ENCODE data around the gene CA12.
"Not testable (repeated sequence)": the region's sequence is repeated elsewhere in the genome, so short reads cannot be mapped to it uniquely, and the experiment has no call there.

The CA12 gene

DNA sequence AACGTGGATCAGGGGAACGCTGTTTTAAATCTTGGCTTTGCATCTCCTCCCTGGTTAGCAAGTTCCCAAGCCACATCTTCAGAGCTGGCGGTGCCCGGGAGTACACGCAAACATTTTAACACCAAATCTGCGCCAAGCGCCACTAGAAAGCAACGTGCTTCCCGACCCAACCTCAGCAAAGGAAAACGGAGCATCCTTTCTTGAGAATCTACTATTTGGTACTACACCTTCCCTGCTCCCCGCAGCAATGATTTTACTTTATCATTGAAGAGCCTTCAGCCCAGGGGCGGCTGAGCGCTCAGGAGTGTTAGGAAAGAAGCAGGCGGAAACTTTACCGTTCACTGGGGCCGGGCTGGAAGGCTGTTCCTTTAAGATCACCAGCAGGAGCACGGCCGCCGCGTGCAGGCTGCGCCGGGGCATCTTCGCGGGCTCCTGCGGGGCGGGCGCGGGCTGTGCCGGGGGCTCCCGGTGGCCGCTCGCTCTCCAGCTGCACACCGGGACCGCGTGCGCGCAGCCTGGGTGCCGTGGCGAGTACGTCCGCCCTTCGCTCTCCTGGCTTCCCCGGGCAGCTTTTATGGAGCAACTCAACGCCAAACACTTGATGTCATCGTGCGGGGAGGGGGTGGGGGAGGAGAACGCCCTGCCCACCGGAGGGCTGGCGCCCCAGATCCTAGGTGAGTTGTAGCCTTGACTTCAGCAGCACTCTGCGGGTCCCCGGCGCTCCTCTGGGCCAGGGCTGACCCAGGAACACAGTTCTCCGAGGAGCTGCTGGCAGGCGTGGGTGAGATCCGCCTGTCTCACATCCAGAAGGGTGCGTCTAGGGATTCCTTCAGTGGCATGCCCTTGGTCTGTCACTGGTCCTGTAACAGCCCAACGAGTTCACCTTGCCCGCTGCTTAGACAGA lies at the start of gene CA12:
CA12 (minus strand) TSS at position 546 of the 904 bp plus-strand sequence; CDS start at position 420, 126 bp downstream.
- DNase-seq, result no peak

DNA sequence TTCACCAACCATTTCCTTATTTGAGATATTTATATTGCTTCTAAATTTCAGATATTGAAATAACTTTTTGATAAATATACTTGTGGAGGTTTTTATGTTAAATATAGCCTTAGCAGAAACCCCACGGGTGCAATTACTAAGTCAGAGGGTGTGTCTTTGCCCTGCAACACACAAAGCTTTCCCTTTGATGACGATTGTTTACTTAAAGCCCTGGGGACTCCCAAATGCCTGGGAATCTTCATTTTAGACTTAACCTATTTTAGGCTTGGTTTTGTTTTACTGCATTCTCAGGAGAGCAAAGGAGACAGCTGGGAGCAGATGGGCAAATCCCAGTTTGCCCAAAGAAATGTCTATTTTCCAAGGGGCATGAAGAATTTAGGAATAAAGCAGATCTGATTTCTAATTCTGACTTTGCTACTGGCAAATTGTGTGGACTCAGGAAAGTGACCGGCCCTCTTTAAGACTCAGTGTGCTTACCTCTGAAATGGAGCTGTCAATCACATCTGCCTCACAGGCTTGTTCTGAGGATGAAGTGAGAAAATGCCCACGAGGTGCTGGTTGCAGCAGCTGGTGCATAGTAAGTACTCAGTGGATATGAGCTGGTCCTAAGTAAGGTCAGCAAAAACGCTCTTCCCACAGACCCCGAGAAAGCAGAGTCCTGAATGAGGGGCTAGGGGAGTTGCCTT lies 49.3 kb upstream of the CA12 start:
- DNase-seq, result no peak

DNA sequence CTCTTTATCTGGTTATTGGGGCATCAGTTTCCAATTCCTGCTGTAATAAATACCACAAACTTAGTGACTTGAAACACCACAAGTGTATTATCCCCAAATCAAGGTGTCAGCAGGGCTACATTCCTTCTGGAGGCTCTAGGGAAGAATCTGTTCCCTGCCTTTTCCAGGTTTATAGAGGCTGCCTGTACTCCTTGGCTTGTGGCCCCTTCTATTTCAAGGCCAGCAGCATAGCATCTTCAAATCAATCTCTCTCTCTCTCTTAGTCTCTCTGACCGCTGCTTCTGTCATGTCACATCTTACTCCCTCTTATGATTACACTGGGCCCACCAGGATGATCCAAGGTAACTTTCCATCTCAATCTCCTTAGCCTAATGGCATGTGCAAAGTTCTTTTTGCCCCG lies 44.9 kb upstream of the CA12 start:
- no peak for DNase-seq

DNA sequence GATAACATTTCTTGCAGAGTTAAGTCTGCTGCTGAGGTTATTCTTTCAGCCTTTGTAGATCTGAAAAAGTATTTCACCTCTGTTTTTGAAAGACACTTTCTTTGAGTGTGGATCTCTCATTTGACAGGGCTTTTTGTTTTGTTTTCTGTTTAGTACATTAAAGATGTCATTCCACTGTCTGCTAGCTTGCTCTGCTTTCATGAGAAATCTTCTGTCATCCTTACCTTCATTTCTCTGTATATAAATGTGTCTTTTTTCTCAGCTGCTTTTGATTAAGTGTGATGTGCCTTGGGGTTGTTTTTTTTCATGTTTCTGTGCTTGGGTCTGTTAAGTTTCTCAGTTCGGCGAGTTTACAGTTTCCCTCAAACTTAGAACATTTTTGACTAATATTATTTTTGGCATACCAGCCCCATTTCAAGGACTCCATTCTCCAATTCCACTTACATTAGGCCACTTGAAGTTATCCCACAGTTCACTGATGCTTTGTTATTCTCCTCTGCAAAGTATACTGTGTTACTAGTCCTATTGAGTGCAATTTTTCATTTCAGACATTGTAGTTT lies 43.9 kb upstream of the CA12 start:
- no peak for DNase-seq

DNA sequence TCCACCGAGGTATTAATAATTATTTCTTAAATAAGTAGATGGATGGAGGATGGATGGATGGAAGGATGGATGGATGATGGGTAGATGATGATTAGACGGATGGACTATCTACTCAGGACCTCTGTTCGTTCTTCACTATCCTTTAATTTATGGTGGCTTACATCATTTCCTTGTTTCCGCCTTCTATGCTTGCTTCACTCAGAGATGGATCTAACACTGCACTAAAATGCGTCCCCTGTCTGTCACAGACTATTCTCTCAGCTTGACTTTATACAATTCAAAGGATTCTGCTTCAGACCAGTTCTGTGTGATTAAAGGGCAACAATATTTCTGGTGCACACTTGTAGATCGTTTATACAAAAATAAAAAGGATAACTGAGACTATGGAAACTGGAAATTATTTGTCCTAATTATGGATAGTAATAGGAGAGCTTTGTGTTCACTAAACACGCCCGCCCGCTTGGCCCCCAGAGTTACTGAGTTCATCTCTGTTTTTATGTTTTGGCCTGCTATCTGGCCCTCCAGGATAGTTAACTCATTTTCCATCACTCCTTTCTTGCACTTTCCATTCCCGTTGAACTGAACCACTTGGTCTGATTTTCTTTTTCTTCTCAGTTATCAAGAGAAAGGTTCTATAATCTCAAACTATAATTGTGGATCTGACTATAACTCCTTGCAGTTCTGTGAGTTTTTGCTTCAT lies 41.4 kb upstream of the CA12 start:
- no peak for DNase-seq

DNA sequence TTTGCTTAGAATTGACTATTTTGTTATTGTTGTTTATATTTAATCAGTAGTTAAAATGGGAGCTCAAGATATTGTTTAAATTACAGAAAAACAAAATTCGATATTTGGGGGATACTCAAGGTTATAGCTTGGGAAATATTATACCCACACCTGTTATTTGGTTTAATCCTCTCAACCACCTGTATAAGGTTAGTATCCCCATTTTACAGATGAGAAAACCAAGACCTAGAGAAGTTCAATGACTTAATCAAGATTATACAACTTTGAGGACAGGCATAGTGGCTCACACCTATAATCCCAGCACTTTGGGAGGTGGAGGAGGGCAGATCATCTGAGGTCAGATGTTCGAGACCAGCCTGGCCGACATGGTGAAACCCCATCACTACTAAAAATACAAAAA lies 39.8 kb upstream of the CA12 start:
- DNase-seq, result no peak

DNA sequence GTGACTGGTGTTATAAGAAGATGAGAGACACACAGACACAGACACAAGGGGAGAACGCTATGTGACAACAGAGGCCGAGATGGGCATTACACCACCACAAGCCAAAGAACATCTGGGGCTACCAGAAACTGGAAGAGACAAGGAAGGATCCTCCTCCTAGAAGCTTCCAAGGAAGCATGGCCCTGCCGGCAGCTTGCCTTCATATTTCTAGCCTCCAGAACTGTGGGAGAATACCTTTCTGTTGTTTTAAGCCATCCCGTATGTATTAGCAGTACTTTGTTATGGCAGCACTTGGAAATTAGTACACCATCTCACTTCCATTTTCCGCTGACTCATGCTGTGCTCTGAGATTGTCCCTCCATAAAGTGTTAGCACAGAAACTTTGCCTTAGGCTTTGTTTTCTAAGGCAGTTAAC lies 38.7 kb upstream of the CA12 start:
- no peak for DNase-seq

DNA sequence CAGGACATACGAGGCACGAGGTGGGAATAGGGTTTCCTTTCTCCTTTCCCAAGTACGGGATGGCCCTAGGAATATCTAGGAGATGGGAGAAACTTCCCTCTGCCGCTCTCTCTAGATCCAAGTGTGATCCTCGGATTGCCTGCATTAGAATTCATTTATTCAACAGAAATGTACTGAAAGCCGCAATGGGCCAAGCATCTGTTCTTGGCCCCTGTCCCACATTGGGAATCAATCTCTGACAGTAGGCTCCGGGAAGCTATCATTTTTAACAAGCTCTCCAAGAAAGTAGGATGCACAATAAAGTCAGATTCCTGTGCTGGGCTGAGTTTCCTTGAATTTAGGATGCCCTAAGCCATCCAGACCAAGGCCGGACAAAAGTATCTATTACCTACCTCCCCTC lies 37.2 kb upstream of the CA12 start:
- no peak for DNase-seq

DNA sequence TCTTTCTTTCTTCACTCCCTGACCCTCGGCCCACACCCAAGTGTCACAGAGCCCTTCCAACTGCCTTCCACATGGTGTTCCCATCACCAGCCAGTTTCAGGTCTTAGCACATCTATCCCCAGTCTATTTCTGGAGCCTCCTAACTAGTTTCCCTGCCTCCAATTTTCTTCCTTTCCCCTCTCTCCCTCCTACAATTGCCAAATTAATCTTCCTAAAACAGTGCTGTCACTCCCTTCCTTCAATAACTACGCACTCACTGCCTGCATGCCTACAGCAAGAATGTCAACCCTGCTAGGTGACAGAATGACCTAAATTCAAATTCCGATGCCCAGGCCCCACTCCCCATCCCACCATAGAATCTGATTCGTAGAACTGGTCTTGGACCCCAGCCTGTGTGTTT lies 36.1 kb upstream of the CA12 start:
- DNase-seq, result no peak

DNA sequence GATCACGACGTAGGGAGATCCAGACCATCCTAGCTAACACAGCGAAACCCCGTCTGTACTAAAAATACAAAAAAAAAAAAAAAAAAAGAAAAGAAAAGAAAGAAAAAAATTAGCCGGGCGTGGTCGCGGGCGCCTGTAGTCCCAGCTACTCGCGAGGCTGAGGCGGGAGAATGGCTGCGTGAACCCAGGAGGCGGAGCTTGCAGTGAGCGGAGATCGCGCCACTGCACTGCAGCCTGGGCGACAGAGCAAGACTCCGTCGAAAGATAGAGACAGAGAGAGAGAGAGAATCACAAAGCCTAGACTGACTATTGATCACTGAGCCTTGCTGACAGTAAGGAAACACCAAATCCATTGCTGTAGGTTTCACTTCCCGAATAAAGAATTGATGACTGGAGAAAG lies 35.6 kb upstream of the CA12 start:
- DNase-seq, result not testable (repeated sequence)

DNA sequence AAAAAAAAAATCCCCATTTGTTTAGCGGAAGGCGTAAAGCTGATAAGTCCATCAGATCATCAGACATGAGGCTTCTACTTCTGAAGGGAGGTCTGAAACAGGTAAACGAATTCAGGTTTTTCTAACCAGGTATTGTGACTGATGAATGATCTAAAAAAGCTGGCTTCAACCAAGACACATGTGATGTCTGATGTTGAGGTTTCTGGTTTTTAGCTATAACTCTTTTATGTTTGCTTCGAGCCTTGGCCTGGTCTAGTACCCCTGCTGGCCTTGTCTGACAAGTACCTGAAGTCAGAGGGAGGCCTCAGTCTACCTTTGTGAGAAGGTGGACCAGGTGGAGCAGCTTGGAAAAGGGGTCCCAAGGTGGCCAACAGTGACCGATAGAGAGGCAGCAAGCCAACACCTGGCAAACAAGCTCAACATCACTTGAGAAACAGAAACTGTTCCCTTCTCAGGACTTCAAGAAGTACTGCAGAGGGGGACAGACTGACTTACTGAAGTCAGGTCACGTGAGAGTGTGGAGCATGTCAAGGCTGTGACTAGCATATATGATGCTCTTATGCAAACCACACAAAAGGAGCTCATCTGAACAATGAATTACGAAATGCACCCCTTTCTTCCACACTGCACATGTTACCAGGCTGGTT lies 33.0 kb upstream of the CA12 start:
- DNase-seq, result no peak

DNA sequence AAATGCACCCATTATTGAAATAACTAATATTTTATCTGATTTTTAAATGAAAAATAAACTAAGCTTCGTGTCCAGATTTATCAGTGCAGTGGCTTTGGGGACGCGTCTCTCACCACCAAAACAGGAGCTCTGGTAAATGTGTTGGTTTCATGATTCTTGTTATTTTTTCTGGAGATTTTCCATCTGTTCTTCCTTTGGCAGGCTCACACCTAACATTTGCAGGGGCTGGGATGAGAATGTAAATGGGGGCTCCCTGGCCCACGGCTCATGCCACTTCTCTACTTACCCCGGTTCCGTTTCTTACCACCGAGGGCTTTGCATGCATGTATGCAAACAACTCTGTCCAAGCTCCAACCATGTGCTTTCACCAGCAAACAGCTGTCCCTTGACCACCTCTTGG lies 30.9 kb upstream of the CA12 start:
- DNase-seq, result no peak

DNA sequence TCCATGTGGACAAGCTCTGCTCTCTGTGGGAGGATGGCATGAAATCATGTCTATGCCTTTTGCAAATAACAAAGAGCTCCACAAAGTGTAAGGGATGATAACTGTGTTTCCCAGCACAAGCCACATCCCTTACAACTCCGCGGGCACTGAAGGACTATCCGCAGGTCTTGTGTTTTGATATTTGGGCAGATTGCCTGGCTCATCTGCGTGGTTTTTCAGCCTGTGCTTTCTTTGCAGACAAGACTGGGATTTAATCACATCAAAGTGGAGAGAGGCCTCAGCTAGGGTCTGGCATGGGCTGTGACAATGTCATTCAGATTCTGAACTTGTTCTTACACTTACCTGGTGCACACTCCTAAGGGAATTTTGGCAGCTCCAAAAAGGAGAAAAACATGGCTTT lies 30.2 kb upstream of the CA12 start:
- DNase-seq, result no peak

DNA sequence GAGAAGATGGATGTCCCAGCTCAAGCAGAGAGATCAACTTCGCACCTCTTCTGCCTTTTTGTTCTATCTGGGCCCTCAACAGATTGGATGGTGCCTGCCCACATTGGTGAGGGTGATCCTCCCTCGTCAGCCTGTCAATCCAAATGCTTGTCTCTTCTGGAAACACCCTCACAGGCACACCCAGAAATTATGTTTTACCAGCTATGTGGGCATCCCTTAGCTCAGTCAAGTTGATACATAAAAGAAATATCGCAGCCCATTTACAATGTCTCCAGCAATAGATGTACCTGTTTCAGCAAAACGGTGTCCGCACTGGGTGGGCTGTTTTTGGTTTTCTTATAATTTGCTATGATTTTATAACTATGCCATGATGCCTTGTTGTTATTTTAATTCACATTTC lies 27.5 kb upstream of the CA12 start:
- DNase-seq, result no peak

DNA sequence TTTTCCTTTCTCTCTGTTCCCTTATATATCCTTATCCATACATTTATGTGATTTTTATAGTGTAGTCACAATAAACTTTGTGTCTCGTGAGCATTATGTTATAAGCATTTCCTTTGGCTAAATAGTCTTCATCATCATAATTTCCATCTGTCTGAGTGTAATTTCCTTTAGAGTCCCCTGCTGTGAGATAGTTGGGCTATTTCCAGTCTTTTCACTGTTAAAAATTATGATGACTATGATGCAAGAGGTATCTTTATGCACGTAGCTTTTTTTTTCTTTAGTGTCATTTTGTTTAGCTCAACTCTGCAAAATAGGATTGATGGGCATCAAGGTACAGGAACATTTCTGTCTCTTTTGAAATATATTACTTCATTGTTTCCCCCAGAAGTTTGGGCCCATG lies 26.9 kb upstream of the CA12 start:
- DNase-seq, result no peak

DNA sequence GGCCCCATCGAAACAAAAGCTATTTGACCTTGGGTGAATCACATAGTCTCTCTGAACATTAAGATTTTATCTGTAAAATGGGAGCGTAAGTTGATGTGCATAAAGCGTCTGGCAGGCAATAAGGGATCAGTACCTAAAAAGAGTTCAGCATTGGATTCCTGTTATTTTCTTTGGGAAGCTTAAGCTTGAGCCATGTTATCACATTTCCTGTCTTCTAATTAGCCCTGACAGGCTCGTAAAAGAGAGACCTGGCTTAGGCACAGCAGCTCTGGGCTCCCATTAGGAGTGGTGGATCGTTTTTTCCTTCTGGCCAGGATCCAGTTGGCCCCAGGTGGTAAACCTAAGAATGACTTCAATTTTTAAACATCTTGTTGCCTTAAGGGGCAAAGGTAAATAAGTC lies 26.0 kb upstream of the CA12 start:
- DNase-seq, result no peak

DNA sequence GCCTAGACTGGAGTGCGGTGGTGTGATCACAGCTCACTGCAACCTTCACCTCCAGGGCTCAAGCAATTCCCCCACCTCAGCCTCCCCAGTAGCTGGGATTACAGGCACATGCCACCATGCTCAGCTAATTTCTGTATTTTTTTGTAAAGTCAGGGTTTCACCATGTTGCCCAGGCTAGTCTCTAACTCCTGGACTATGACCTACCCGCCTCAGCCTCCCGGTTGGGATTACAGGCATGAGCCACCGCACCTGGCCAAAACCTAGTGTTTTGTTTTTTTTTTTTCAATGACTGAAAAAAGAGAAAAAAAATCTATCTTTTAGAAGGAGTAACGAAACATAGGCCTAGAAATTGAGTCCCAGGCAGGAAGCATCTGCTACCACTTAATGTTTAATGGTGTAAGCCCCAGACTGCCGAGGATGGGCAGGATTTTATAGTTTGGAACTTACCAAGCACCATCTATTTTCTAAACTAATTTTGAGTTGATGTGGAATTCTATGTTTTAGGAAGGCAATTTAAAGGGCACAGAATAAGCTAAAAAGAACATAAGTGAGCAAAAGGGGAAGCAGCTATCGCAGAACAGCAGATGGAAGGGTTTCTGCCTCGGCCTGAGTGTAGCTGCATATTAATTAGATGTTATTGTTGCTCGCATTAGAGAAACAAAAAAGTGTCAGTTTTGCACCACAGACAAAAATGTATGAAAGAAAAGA lies 24.2 kb upstream of the CA12 start:
- DNase-seq, result no peak

DNA sequence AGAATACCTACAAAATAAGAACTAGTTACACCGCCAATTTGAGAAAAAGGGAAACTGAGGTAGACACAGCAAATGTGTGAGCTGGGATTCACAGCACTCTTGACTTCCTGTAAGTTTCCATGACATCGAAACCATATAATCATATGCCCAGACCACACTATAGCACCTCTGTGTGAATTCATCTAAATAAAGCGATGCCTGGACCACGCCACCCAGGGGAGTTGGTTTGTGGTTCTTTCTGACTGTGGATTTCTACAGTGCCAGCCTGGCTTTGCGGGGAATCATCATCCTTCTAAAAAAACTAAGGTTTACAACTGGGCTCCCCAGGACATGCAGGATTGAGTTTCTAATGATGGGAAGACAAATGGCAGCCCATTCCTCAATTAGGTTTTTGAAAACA lies 23.5 kb upstream of the CA12 start:
- no peak for DNase-seq

DNA sequence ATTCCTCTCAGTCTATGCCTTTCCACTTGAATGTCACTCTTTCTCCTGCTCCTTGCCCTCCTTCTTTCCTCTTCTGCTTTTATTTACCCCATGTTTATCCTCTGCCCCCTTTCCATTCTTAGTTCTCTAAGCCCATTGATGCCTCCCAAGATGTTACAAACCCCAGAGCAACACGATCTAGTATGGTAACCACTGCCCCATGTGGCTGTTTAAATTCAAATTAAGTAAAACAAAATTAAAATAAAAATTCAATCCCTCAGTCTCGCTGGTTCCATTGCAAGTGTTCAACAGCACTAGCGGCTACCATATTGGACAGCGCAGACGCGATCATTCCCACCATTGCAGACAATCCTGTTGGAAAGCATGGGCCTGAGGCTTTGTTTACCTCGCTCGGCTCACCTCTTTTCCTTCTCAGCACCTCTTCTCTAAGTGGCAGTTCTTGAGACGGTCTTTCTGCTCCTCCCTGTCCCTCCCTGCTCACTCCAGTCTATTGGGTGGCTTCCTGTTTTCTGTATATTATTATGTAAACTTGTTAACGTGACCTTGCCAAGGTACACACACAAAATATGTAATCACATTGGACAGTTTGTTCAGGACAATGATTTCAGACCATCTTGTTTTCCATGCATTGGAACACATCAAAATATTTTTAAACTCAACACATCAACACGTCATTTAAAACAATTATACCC lies 21.8 kb upstream of the CA12 start:
- no peak for DNase-seq

DNA sequence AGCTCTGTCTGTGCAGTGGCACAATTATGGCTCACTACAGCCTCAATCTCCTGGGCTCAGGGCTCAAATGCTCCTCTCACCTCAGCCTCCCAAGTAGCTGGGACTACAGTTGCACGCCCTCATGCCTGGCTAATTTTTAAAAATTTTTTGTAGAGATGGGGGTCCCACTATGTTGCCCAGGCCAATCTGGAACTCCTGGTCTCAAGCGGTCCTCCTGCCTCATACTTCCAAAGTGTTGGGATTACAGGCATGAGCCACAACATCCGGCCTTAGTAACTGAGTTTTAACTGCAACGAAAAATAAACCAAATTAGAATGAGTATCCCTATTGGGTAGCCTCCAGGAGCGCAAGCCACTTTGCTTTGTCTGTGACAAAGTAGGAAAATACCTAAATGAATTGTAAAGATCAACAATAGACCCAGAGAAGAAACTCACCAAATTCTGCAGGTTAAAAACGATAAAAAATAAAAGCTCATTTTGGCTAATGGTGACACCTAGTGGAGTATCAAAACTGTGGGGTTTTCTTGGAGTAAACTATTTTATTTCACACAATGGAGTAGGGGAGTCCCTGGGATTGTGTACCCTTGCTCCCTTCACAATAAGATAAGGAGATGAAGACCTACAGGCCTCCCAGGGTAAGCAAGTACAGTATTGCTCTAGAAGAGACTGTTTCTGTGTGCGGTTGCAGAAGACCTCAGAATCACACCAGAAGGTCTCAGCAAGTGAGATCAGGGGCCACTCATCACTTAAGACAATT lies 21.0 kb upstream of the CA12 start:
- DNase-seq, result no peak
